Hepatocyte (in vitro differentiated cells): ENCODE measurements around the gene SP2. TPM values are rescaled to one million over a fixed set of nuclear protein-coding genes. Genes with fewer than 3 reads are reported as not detected.

Source experiments
- DNase-seq: peaks from one replicate; pipeline ENCODE4 v3.0.0-alpha.2; 2016; ENCODE audit warnings: low spot score
- H2AFZ ChIP-seq: fragments of 200-600 bp; sonication (generic); 2 replicates; pipeline ENCODE4 v1.6.0; 2016; ENCODE audit warnings: antibody characterized with exemption, mild to moderate bottlenecking
- H3K27ac ChIP-seq: fragments of 200-600 bp; sonication (generic); 2 replicates; pipeline ENCODE4 v1.5.1; 2016; ENCODE audit warnings: mild to moderate bottlenecking
- H3K27me3 ChIP-seq: fragments of 200-600 bp; sonication (generic); 2 replicates; pipeline ENCODE4 v1.6.1; 2016
- H3K36me3 ChIP-seq: fragments of 200-600 bp; sonication (generic); replicated peaks from 2 replicates; pipeline ENCODE4 v1.5.1; 2016; ENCODE audit warnings: low read depth; ENCODE audit not compliant: insufficient read depth
- H3K4me1 ChIP-seq: fragments of 200-600 bp; sonication (generic); 2 replicates; pipeline ENCODE4 v1.5.1; 2016; ENCODE audit warnings: mild to moderate bottlenecking, moderate library complexity; ENCODE audit not compliant: insufficient read depth
- H3K4me2 ChIP-seq: fragments of 200-600 bp; sonication (generic); 2 replicates; pipeline ENCODE4 v1.6.0; 2016
- H3K4me3 ChIP-seq: fragments of 200-600 bp; sonication (generic); 2 replicates; pipeline ENCODE4 v1.5.1; 2016; ENCODE audit warnings: mild to moderate bottlenecking
- H3K79me2 ChIP-seq: fragments of 200-600 bp; sonication (generic); 2 replicates; pipeline ENCODE4 v1.6.0; 2017; ENCODE audit warnings: mild to moderate bottlenecking
- H3K9me2 ChIP-seq: fragments of 200-600 bp; sonication (generic); replicated peaks from 2 replicates; pipeline ENCODE4 v1.6.0; 2017; ENCODE audit warnings: mild to moderate bottlenecking; ENCODE audit not compliant: insufficient read depth
- H3K9me3 ChIP-seq: fragments of 200-600 bp; sonication (generic); 2 replicates; pipeline ENCODE4 v1.5.1; 2016; ENCODE audit warnings: low read depth, mild to moderate bottlenecking
- H4K20me1 ChIP-seq: fragments of 200-600 bp; sonication (generic); 2 replicates; pipeline ENCODE4 v1.6.0; 2016; ENCODE audit warnings: mild to moderate bottlenecking; ENCODE audit not compliant: insufficient read depth, poor library complexity, severe bottlenecking
- EZH2 ChIP-seq: fragments of 200-600 bp; sonication (generic); IDR thresholded peaks from 2 replicates; pipeline ENCODE4 v1.6.1; 2016; ENCODE audit warnings: antibody characterized with exemption, mild to moderate bottlenecking, borderline replicate concordance
- EZH2phosphoT487 ChIP-seq: fragments of 200-600 bp; sonication (generic); IDR thresholded peaks from one replicate; pipeline ENCODE4 v1.6.1; 2018; ENCODE audit warnings: antibody characterized with exemption, mild to moderate bottlenecking, low read depth, moderate library complexity; ENCODE audit not compliant: unreplicated experiment, severe bottlenecking
- WGBS: methylation state at CpG from one replicate; pipeline ENCODE4 v1.1.6; 2016; ENCODE audit warnings: low lambda C conversion rate; ENCODE audit errors: missing lambda C conversion rate; 5-methylcytosine and 5-hydroxymethylcytosine counted together
- polyA plus RNA-seq: library from polyadenylated mRNA; unstranded; fragments of >200 nt; fragmentation: Nextera tagmentation; extraction: Ambion mirVana; gene quantifications from 2 replicates; pipeline ENCODE4 v1.2.1, GENCODE V29; 2016
- total RNA-seq: library from RNA; depleted of rRNA; stranded (reverse); fragments of >200 nt; gene quantifications from 2 replicates; pipeline ENCODE4 v1.2.3, GENCODE V29; 2014
- TF ChIP-seq, protein P1 (sequence below): fragments of 200-600 bp; sonication (generic); IDR thresholded peaks from 2 replicates; pipeline ENCODE4 v1.5.1; 2016; ENCODE audit warnings: antibody characterized with exemption, mild to moderate bottlenecking; ENCODE audit not compliant: poor library complexity

The SP2 gene
- total and polyA plus RNA-seq, 2 experiments from 2014 or later = 1.5 to 10.6 TPM

DNA sequence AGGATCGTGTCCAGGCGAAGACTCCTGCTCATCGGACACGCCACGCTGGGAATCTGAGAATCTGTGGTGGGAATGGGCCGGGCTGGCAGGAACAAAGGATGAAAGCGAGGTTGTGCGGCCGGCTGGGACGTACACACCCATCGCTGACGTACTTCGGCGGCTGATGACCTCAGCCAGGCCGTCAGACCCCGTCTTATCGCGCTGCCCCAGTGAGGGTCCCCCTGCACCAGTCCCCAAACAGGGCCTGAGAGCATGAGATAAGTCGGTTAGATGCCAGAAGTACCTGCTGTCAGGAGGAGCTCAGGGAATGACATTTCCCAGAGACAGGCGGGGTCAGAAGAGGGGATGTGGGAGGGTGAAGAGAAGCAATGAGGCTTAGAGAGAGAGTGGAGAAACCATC, 29.1 kb upstream of the SP2 start:
- WGBS = 56% methylated on average over 18 of the region's 20 CpGs
- Histone ChIP-seq H3K4me1 (peaks cover 9% of the 10 kb centered on the region), H3K4me3 (no peak overlapping the region), H2AFZ (no peak overlapping the region), H4K20me1 (no peaks in the 10 kb centered on the region), H3K27me3 (peaks cover 33% of the 10 kb centered on the region), H3K27ac (no peak overlapping the region), H3K4me2 (no peak overlapping the region), H3K79me2 (no peaks in the 10 kb centered on the region), H3K36me3 (no peaks in the 10 kb centered on the region), H3K9me2 (no peaks in the 10 kb centered on the region), H3K9me3 (no peaks in the 10 kb centered on the region)
- no peak for TF ChIP-seq EZH2
- TF ChIP-seq, protein P1, sequence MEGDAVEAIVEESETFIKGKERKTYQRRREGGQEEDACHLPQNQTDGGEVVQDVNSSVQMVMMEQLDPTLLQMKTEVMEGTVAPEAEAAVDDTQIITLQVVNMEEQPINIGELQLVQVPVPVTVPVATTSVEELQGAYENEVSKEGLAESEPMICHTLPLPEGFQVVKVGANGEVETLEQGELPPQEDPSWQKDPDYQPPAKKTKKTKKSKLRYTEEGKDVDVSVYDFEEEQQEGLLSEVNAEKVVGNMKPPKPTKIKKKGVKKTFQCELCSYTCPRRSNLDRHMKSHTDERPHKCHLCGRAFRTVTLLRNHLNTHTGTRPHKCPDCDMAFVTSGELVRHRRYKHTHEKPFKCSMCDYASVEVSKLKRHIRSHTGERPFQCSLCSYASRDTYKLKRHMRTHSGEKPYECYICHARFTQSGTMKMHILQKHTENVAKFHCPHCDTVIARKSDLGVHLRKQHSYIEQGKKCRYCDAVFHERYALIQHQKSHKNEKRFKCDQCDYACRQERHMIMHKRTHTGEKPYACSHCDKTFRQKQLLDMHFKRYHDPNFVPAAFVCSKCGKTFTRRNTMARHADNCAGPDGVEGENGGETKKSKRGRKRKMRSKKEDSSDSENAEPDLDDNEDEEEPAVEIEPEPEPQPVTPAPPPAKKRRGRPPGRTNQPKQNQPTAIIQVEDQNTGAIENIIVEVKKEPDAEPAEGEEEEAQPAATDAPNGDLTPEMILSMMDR = no peak
- no peak for TF ChIP-seq EZH2phosphoT487
- no peak for DNase-seq

GRCh38 chr17:47867813-47868533, 28.1 kb upstream of the SP2 start:
- Histone ChIP-seq H3K36me3 (no peaks in the 10 kb centered on the region), H3K9me3 (no peaks in the 10 kb centered on the region), H2AFZ (no peak overlapping the region), H3K27ac (no peak overlapping the region), H3K4me3 (no peak overlapping the region), H3K27me3 (peaks cover 42% of the 10 kb centered on the region), H3K4me2 (no peak overlapping the region), H3K79me2 (no peaks in the 10 kb centered on the region), H3K9me2 (no peaks in the 10 kb centered on the region), H4K20me1 (no peaks in the 10 kb centered on the region), H3K4me1 (peaks cover 13% of the 10 kb centered on the region)
- WGBS = 87% methylated on average over 11 of the region's 11 CpGs
- TF ChIP-seq EZH2phosphoT487 = no peak
- TF ChIP-seq, protein P1 = no peak
- no peak for DNase-seq

GRCh38 chr17:47869114-47869513, 26.9 kb upstream of the SP2 start:
- H3K36me3 ChIP-seq = no peaks in the 10 kb centered on the region
- no peaks in the 10 kb centered on the region for H3K79me2 ChIP-seq
- H3K27me3 ChIP-seq = peaks cover 53% of the 10 kb centered on the region
- H2AFZ ChIP-seq = no peak overlapping the region
- H3K4me3 ChIP-seq = no peak overlapping the region
- DNase-seq = no peak
- H4K20me1 ChIP-seq = no peaks in the 10 kb centered on the region
- 42% methylated on average over 2 of the region's 2 CpGs for WGBS
- peaks cover 13% of the 10 kb centered on the region for H3K4me1 ChIP-seq
- no peaks in the 10 kb centered on the region for H3K9me2 ChIP-seq
- TF ChIP-seq EZH2 = no peak
- no peak for TF ChIP-seq EZH2phosphoT487
- TF ChIP-seq, protein P1 = no peak
- no peak overlapping the region for H3K27ac ChIP-seq
- no peaks in the 10 kb centered on the region for H3K9me3 ChIP-seq
- no peak overlapping the region for H3K4me2 ChIP-seq
